ENCODE data around the gene KCNJ3. TPM values are rescaled to one million over a fixed set of nuclear protein-coding genes. Genes with fewer than 3 reads are reported as not detected.

Gene KCNJ3
- total RNA-seq, 1 experiment from 2014 or later = under 0.01 TPM

DNA sequence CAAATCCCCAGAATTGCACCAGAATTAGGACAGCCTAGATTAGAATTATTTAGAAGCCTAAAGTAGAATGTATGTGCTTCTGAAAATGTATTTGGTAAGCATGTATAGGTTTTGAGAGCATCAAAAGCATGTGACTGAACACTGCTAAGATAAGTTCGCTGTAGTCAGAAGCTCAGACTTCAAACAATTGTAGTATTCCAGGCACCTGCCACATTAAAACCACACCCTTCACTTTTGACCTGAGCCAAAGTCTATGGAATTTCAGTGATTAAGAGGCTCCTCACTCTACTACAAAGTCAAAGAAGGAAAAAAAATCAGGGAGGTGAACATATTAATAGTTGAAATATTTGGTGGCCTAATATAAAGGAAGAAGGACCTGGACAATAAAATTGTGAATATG lies 8.2 kb downstream of the KCNJ3 start:
- DNase-seq (ENCODE audit: low read depth) = no peak

DNA sequence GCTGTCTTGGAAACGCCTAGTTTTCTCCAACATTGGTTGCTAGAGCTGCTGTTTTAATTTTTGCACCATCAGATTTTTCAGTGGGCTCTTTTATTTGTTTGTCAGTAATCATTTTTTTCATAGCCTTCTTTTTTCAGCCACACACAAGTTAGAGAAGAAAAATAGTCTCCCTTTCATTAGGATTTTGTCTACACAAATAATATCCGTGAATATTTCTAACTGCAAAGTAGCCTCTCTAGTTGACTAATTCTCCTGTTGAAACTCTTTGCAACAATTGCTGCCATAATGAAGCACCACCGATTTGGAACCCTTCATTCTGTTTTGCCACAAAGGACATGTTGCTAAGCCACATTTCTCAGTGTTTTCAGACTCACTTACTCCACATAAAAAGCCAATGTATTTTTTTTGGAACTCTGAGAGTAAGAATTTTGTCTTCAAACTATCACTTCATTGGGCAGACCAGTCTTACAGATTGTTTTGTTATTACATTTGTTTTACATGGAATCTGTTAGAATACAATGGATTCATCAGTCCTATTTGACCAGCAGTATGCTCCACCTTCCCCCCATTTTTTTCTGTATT lies 9.6 kb downstream of the KCNJ3 start:
- no peak for DNase-seq (ENCODE audit: low read depth)

DNA sequence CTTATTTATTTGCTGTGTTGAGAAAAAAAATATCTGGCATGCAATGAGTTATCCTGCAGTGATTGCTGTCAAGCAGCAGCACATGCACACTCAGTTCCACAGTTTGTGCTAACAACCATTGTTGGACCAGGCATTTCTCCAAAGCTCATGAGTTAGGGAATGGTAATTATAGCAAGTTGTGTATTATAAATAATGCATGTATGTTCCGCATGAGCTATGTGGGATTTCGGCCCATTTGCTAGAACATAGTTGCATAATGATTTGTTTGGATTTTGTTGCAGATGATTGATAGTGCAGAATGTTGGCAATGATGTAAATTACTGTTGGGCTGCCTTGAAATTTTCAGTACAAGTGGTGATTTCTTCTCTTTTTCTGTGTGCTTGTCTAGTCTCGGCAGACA lies 10.7 kb downstream of the KCNJ3 start:
- no peak for DNase-seq (ENCODE audit: low read depth)

DNA sequence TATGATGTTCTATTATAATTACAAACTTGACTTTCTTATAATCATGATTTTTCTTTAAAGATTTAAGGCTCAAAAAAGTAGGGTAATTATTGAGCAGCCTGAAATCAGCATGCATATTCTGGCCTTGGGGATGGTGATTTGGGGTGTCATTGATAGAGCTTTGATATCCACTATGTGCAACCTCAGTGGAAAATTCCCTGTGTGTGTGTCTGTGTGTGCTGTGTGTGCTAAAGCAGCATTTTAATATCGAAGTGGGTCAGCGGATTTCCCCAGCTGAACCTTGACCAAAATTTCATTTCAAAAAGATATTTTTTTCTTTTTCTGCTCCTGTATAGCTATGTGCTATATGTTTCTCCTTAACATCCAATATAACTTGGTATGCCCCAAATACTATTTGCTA lies 11.6 kb downstream of the KCNJ3 start:
- DNase-seq (ENCODE audit: low read depth) = no peak

DNA sequence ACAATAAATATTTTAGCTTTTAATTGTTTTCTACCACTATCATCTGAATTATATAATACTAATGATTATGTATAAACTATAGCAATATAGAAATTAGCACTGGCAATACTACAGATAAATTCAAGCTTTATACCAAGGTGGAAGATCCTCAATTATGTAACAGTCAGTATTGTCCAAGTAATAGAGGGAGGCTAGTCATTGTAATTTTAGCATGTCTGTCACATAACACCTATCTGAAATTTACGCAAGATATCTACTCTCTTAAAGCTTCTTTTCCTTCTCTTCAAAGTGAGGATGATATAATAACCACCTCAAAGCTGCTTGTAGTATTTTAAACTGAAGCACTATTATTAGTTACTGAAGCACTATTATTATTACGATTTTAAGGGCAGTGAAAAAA lies 12.2 kb downstream of the KCNJ3 start:
- no peak for DNase-seq (ENCODE audit: low read depth)

DNA sequence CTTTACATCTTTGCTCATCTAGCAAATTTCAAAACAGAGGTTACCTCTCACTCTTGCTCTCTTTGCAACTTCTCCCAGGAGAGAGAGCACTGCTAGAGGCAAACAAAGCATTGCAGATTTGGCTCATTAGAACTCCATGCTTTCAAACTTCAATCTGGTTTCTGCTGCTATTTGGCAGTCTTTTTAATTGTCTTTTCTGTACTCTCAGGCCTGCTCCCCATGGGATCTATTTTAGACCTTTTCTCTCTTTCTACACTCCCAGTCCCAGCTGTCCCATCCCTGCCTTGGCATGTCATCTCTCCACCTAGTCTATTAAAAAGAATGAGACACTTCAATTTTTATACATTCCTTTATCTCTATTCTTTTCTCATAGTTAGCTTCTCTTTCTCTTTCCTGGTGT lies 15.2 kb downstream of the KCNJ3 start:
- no peak for DNase-seq (ENCODE audit: low read depth)

DNA sequence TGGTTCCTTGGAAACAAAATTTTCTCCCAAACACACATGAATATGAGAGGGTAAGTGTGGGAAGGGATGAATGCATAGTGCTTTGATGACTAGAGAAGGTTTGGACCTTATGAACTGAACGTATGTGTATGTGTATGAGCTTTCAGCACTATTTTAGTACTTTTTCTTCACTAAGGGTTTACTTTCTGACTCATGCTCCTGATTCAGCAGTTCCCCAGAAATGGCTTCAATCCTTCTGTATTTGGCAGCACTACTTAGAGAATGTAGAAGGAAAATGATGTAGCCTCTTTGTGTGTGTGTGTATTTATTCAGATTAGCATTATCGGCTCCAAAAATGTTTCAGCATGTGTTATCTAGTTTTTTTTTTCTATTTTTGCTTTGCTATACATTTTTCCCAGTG lies 22.2 kb downstream of the KCNJ3 start:
- DNase-seq (ENCODE audit: low read depth) = no peak

DNA sequence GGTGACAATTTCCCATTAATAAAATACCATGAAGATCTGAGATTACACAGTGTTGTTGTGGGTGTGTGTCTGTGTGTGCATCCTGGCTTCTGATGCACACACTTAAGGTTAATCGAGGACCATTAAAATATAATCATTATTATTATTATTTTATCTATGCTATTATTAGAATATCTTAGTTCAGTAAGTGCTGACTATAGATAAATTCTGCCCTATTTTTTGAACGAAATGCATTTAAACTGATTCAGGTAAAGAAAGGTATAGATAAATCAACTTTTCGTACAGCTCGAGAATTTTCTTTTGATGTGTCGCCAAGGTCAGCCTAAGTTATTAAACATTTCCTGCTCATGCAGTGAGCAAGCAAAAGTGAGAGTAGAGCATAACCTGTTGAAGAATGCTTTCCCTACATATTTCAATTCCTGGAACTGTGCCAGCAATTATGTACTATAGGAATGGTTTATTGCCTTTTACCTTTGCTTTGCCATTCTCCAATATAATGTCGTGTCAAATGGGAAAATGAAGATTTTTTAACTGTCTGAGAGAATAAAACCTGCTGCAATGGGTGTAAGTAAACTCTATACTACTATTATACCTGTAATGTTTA lies 25.8 kb downstream of the KCNJ3 start:
- no peak for DNase-seq (ENCODE audit: low read depth)

DNA sequence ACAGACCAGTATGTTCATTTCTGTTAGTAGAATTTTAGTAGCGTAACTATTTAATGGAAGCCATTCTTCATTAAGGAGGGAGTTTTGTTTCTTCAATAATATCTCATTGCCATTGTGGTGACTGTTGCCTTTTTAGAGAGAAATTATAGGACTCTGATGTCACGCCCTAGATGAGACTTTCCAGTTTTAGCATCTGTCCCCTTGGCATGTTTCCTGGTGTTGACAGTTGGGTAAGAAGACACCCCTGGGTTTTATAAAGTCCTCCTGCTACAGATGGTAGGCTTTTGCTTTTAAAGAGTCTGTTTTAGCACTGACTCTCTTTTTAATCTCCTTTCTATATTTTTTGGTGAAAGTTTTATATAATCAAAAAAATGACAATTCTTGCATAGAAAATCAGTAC lies 41.9 kb downstream of the KCNJ3 start:
- no peak for DNase-seq (ENCODE audit: low read depth)

DNA sequence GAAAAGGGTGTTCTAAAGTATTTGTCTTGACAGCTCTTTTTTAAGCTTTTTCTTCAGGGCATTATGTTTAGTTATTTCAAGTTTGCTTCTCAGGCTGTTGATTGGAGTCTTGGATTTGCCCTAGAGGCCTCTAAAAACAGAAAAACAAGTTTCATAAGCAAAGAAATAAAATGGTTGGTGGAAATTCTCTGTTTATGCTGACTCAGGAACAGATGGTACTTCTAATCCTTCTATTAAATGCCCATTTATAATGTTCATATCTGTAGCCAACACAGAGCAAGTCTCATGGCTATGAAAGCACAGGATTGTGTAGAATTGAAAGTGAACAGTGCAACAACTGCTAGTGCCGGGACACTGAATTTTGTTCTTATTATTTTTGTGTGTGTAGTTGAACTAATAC lies 60.4 kb downstream of the KCNJ3 start:
- no peak for DNase-seq (ENCODE audit: low read depth)

DNA sequence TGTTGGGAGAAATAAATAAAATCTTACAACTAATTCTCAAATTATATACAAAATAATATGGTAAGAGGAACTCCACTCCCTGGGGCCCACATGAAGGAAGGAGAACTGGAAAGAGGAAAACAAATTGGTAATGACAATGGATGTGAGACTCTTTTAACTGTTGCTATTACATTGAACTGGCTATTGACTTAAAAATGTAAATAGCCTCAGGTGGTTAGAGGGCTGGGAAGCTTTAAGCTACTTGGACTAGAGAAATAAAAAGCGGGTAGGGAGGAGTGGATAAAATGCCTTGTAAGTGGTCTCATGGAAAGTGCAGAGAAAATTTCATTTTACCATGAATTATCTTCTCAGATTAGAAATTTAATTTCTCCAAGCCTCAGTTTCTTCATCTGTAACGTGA lies 64.1 kb downstream of the KCNJ3 start:
- no peak for DNase-seq (ENCODE audit: low read depth)

DNA sequence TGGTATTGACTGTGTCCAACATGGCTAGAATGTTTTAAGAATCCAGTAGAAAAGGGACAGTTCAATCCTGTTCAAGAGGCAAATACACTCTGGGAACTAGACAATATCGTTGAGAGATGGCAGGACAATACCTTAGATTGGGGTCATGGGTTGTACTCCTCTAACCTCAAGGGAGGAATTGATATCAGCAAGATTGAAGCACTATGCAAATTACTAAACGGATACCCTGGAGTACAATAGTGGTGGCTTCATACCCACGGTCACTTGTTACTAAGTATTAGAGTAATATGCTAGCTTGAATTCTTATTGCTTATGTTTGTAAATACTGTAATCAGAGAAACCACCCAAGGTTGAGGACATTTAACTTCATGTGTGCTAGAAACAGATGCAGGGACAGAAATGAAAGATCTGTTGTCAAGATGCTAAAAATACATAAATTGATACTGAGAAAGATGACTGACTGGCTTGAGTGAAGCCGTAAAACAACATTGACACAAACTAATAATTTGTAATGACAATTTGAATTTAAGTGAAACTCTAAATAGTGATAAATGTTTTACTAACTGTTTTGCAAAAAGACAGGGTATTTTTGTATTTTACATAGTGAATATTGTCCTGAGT lies 73.3 kb downstream of the KCNJ3 start:
- no peak for DNase-seq (ENCODE audit: low read depth)

DNA sequence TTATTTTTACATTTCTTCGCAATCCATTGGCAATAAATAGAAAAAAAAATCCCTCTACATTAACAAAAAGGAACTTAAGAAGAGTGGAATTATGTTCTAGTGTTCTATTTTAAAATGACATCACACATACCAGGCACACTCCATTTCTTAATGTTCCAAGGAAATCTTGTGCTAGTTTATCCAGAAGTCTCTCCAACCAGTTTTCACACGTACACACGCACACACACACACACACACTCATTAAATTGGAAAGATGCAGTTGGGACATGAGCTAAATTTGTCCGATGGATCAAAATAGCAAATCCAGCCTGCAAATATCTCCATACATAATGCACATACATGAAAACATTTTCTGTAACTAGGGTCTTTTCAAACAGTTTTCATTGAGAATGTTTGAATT lies 78.3 kb downstream of the KCNJ3 start:
- no peak for DNase-seq (ENCODE audit: low read depth)

DNA sequence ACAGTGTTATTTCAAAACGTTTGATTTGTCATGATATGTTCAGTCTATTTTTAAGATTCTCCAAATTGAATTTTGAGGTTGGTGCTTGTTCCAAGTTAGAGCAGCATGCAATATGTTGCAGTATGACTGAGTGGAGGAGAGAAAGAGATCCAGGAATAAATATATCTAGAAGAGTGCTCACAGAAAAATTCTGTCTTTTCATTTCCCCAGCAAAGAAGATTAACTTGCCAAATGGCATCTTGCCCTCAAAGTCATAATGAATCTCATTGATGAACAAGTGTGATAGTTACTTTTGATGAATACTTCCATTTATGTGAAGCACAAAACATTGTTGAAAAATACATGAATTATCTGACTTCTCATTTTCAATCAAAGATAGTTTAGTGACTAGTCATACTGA lies 95.9 kb downstream of the KCNJ3 start:
- no peak for DNase-seq (ENCODE audit: low read depth)

DNA sequence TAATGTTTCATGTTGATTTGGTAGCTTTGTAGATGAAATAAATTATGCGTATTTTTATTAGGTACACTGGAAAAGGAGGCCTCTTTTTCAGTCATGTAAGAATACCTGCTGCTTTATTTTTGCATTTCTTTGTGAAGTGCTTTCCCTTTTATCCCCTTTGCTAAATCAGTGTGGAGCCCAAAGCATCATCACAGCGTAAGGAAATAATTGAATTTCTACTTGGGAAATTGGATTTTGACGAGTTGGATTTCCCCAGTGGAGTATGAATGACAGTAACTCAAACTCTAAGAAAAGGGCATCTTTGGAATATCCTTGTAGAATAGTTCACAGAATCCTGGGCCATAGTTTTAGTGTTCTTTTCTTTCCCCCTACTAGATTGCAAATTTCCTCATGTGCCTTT lies 97.2 kb downstream of the KCNJ3 start:
- no peak for DNase-seq (ENCODE audit: low read depth)

DNA sequence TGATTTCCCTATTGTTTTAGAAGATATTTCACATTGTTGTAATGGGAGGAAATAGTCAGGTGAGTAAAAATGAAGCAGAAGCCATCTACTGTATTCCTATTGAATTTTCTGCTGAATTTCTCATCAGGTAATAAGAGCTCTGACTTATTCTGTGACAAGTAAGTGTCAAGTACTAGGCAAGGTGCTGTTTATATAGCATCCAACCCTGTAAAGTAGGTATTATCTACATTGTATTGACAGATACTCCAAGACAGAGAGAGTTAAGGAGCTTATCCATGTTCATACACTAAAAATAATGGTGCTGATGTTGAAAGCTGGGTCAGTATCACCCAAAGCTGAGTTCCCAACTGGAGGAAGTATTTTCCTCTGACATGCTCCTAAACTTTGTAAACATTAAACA lies 106.0 kb downstream of the KCNJ3 start:
- DNase-seq (ENCODE audit: low read depth) = no peak

DNA sequence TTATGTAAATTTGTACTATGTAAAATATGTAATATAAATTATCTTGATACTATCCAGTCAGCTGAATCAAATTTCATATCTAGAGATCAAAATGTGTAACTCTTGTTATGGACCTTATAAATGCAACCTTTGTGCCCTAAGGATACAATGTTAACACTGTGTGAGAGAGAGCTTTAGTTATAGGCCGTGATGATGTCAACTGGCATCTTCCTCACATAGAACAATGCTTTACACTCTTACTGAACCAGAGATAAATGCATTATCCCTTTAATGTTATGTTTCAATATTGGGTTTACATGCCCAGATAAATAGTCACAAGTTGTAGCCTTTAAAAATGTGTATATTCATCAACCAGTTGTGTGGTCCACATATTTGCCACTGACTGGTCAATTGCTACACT lies 115.1 kb downstream of the KCNJ3 start:
- DNase-seq (ENCODE audit: low read depth) = no peak

DNA sequence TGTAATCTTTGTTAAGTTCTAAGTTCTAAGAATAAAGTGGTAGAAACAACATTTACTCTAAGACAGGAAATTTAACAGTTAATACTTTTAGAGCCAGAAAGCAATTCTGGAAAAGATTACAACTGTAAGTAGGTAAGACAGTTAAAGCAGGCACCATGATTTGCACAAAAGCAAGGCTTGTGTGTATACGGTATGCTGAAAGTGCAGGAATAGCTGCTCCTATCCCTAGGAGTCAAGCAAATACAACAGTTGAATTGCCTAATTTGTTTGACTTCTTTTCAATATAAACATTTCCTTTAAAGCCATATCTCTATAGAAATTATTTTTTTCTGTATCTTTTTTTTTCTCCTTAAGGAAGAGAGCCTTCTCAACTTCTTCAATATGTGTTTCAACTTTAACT lies 116.4 kb downstream of the KCNJ3 start:
- no peak for DNase-seq (ENCODE audit: low read depth)

DNA sequence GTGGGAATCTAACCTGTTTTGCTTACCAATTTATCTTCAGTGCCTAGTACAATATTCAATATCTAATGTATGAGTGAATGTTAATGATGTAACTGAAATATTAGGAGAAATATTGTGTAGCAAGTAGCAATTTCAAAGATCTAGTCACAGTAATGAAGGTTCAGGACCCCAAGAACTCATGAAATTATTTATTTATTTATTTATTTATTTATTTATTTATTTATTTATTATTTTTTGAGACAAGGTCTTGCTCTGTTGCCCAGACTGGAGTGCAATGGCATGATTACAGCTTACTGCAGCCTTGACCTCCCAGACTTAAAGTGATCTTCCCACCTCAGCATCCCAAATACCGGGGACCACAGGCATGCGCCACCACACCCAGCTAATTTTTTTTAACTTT lies 126.9 kb downstream of the KCNJ3 start:
- DNase-seq (ENCODE audit: low read depth) = no peak

DNA sequence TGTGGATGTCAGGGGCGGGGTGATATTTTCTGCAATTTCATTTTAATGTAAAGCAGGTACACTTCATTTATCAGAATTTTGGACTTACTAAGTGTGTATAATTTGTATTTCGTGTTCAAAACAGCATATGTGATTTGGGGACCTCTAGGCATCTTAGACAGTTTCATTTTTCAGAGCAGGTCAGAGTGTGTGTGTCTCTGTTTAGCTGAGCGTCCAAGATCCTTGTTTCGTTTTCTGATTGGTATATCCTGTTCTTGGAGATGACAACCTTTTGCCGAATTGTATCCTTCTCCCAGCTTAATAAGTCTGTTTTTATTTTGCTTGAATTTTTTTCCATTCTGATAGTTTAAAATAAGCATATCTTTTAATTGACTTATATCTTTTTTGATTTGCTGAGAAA lies 128.3 kb downstream of the KCNJ3 start:
- DNase-seq (ENCODE audit: low read depth) = no peak

DNA sequence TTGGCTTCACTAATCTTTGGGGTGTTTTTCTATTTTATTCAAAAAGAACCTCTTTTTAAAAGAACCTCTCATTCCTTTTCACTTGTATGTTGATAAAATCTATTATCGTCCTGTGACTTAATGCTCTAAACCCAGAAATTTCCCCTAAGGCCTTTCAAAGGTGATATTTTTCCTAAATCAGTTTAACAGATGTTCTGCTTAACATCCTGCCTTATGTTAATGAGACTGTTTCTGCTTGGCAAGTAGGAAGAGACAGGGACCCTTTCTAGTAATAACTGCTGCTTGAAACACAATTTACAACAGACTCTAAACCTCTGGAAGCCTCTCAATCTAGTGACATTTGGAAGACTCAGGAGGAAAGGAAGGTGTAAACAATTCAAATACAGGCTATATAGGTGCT lies 128.8 kb downstream of the KCNJ3 start:
- no peak for DNase-seq (ENCODE audit: low read depth)

DNA sequence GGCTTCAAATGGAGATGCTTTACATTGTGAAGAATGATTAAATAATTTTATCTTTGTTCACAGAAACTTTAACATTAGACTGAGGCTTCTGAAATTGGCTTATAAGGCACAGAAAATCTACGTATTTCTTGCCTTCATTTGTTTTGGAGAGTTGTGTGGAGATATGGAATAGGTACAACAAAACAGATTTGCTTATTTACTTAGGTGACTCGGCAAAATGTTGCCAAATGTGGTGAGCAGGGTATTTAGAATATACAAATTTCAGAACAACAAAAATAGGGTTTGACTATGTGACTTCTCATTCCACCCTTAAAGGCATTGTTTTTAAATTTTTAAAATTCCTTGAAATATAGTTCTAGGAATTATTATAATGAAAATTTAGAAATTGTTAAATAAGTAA lies 134.2 kb downstream of the KCNJ3 start:
- no peak for DNase-seq (ENCODE audit: low read depth)

DNA sequence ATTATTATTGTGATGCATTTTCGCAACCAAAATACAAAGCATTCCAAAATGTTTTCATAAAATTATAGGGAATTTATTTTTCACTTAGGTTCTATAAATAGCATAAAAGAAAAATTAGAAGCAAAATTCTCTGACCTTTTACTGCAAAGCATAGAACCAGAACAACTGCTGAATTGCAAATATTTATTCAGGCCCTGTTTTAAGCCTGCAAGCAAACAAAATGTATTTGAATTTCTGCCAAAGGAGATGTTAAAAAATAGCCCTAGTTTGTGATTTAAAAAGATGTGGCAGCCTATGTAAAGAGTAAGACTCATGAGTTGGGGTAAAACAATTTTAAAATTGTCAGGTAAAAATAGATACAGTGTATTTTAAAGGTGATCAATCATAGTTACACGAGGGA lies 138.1 kb downstream of the KCNJ3 start:
- DNase-seq (ENCODE audit: low read depth) = no peak

DNA sequence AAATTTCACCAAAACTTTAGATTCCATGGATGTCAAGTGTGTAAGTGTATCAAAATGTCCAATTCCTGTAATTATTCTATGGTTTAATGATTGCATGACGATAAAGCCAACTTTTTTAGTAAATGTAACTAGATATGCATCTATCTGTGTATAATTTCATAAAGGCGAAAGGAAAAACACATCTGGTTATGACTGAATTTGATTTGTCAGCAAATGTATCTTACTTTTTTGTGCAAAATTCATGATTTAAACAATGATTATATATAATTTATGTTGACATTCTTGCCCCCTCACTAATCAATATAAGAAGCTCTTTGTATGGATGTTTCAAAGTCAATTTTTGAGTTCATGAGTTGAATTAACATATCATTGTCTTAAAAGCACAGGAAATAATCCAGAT lies 138.5 kb downstream of the KCNJ3 start:
- no peak for DNase-seq (ENCODE audit: low read depth)

Measured in LHCN-M2 (cell line).